ENCODE results near the gene HGD. TPM values are rescaled to one million over a fixed set of nuclear protein-coding genes. Genes with fewer than 3 reads are reported as not detected.

Gene HGD
- total RNA-seq, 4 donors from 2014 or later: 0.68 to 2.0 TPM; not detected in 2

- TF ChIP-seq, protein P1, sequence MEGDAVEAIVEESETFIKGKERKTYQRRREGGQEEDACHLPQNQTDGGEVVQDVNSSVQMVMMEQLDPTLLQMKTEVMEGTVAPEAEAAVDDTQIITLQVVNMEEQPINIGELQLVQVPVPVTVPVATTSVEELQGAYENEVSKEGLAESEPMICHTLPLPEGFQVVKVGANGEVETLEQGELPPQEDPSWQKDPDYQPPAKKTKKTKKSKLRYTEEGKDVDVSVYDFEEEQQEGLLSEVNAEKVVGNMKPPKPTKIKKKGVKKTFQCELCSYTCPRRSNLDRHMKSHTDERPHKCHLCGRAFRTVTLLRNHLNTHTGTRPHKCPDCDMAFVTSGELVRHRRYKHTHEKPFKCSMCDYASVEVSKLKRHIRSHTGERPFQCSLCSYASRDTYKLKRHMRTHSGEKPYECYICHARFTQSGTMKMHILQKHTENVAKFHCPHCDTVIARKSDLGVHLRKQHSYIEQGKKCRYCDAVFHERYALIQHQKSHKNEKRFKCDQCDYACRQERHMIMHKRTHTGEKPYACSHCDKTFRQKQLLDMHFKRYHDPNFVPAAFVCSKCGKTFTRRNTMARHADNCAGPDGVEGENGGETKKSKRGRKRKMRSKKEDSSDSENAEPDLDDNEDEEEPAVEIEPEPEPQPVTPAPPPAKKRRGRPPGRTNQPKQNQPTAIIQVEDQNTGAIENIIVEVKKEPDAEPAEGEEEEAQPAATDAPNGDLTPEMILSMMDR (IDR thresholded peaks at IDR 0.05; ENCODE audit: low read depth): no peak
Measured at GRCh38 chr3:120673116-120673515, 8.9 kb downstream of the HGD start.

DNA sequence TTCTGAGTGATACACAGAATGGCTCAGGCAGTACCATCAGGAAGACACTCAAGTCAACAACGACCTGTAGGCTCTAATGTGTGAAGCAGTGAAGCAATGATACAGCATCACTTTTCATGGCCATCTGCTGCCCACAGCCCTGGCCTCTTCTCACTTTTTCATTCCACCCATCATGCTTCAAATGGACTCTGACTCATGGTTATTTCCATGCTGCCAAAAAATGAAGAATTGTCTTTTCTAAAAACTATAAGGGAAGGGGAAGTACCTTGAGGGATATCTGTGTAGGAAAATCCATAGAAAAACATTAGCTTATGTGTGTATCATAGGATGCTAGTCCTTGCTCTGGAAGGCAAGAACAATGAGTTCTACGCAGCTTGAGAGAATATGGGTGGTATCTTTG, 11.5 kb downstream of the HGD start:
- TF ChIP-seq, protein P1 (IDR thresholded peaks at IDR 0.05; ENCODE audit: low read depth): no peak

- TF ChIP-seq, protein P1 (IDR thresholded peaks at IDR 0.05; ENCODE audit: low read depth): no peak
Measured at GRCh38 chr3:120664926-120665325, 17.1 kb downstream of the HGD start.

DNA sequence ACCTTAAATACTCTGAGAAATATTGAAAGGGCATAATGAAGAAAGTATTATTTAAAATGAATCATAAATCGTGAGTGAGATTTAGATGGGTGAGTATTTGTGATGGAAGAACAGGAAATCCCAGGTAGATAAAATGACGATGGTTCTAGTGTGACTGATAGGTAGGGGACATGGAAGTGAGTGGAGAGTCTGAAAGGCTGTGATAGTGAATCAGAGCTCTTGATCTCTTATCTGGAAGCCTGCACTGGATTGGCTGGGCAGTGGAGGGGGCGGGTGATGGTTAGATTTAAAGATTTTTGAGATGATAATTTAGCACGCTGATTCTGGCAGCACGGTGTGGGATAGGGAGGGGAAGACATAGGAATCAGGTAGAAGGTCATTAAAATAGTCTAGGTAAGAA, 20.1 kb downstream of the HGD start:
- TF ChIP-seq, protein P1 (IDR thresholded peaks at IDR 0.05; ENCODE audit: low read depth): no peak

GRCh38 chr3:120661106-120661905, 20.7 kb downstream of the HGD start:
- TF ChIP-seq, protein P1 (IDR thresholded peaks at IDR 0.05; ENCODE audit: low read depth): no peak

DNA sequence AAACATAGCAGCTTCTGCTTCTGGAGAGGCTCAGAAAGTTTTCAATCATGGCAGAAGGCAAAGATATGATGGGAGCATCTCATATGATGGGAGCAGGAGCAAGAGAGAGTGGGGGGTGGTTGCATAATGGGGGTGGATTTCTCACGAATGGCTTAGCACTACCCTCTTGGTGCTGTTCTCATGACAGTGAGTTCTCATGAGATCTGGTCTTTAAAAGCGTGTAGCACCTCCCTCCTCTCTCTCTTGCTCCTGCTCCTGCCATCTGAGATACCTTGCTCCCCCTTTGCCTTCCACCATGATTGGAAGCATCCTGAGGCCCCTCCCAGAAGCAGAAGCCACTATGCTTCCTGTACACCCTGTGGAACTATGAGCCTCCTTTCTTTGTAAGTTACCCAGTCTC, 22.2 kb downstream of the HGD start:
- TF ChIP-seq, protein P1 (IDR thresholded peaks at IDR 0.05; ENCODE audit: low read depth): no peak

DNA sequence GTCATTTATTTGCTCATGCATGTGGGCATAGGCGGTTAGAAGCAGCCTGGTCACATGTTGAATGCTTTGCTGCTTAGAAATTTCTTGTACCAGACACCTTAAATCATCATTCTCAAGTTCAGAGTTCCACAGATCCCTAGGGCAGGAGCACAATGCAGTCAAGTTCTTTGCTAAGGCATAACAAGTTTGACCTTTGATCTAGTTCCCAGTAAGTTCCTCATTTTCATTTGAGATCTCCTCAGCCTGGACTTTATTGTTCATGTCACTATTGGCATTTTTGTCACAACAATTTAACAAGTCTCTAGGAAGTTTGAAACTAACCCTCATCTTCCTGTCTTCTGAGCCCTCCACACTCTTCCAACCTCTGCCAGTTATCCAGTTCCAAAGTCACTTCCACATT, 22.8 kb downstream of the HGD start:
- TF ChIP-seq, protein P1 (IDR thresholded peaks at IDR 0.05; ENCODE audit: low read depth): no peak
